NB4 (cell line): Measurements from ENCODE around the gene RIPOR3.

ENCODE experiments used
- MAX ChIP-seq: IDR thresholded peaks from 2 replicates; pipeline ENCODE4 v1.6.1; 2011; ENCODE audit warnings: low read depth, low read length
- MYC ChIP-seq: IDR thresholded peaks from 2 replicates; pipeline ENCODE4 v1.6.1; 2011; ENCODE audit warnings: low read depth, low read length
- POLR2A ChIP-seq: IDR thresholded peaks from 2 replicates; pipeline ENCODE4 v1.6.1; 2011; ENCODE audit warnings: mild to moderate bottlenecking; ENCODE audit not compliant: insufficient read length; ENCODE audit errors: extremely low read depth
- TF ChIP-seq, protein P1 (sequence below): IDR thresholded peaks from one replicate; pipeline ENCODE4 v1.5.1; 2012; ENCODE audit warnings: low read depth, low read length

GRCh38 chr20:50577175-50578018 is 113.9 kb downstream of the RIPOR3 start:
- TF ChIP-seq MYC (no peak), POLR2A (no peak), MAX (no peak)
- TF ChIP-seq, protein P1, sequence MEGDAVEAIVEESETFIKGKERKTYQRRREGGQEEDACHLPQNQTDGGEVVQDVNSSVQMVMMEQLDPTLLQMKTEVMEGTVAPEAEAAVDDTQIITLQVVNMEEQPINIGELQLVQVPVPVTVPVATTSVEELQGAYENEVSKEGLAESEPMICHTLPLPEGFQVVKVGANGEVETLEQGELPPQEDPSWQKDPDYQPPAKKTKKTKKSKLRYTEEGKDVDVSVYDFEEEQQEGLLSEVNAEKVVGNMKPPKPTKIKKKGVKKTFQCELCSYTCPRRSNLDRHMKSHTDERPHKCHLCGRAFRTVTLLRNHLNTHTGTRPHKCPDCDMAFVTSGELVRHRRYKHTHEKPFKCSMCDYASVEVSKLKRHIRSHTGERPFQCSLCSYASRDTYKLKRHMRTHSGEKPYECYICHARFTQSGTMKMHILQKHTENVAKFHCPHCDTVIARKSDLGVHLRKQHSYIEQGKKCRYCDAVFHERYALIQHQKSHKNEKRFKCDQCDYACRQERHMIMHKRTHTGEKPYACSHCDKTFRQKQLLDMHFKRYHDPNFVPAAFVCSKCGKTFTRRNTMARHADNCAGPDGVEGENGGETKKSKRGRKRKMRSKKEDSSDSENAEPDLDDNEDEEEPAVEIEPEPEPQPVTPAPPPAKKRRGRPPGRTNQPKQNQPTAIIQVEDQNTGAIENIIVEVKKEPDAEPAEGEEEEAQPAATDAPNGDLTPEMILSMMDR = no peak
